ENCODE measurements around the gene WWOX. TPM values are rescaled to one million over a fixed set of nuclear protein-coding genes. Genes with fewer than 3 reads are reported as not detected.

WWOX gene
- total RNA-seq, 4 donors from 2014 or later: 21.4 to 55.6 (median 33.2) TPM

DNA sequence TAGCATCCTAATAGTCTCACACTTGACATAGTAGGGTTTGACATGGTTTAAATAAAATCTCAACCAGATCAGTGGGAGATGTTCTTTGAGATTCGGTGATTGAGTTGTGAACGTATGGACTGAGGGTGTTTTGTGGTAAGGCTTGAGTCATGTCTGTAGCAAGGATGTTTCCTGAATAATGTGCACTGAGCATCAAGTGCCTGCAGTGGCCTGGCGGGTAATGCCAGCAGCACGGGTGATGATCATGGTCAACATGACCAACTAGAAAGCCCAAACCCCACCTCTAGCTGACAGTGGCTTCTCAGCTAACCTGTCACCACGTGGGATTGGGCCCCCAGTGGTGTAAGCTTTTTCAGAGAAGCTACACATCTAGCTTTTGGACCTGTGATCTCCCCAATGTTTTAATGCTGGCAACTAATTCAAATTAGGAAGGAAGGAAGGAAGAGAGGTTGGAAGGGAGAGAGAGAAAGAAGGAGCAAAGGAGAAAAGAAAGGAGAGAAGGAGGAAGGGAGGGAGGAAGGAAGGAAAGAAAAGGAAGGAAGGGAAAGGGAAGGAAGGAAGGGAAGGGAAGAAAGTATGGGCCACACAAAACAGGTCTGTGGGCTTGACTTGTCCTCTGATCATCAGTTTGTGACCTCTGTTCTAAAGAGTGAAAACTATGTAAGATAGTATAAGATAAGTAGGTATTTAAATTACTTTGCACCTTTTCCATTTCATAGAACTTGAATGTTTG lies 55.4 kb downstream of the WWOX start:
- ATAC-seq (ENCODE audit: low FRiP score) (no peak), DNase-seq (ENCODE audit: low spot score) (no peak)
- TF ChIP-seq, protein P1, sequence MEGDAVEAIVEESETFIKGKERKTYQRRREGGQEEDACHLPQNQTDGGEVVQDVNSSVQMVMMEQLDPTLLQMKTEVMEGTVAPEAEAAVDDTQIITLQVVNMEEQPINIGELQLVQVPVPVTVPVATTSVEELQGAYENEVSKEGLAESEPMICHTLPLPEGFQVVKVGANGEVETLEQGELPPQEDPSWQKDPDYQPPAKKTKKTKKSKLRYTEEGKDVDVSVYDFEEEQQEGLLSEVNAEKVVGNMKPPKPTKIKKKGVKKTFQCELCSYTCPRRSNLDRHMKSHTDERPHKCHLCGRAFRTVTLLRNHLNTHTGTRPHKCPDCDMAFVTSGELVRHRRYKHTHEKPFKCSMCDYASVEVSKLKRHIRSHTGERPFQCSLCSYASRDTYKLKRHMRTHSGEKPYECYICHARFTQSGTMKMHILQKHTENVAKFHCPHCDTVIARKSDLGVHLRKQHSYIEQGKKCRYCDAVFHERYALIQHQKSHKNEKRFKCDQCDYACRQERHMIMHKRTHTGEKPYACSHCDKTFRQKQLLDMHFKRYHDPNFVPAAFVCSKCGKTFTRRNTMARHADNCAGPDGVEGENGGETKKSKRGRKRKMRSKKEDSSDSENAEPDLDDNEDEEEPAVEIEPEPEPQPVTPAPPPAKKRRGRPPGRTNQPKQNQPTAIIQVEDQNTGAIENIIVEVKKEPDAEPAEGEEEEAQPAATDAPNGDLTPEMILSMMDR (IDR thresholded peaks at IDR 0.05): no peak

DNA sequence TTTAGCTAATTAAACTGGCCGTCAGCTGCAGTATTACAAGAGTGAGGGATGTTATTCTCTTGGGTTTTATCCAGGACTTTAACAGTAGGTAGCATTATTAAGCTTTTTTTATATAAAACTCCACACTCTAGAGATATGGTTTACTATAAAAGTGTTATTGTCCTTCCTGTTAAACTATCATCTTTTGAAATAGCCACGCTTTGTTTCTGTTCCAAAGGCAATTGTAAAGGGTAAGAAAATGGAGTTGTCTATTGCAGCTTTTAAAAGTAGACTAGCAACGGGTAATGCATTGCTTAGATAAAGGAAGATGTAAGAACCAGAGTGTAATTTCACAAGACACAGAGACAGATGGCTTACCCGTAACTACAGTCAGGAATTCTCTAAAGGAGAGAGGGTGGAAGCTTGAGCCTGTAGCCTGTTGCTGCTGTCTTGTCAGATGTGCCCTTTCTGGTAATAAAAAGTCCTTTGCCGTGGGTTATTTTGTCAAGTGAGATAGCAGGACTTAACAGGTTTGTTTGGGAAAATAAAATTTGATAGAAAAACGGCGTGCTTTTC lies 56.4 kb downstream of the WWOX start:
- DNase-seq (ENCODE audit: low spot score) (no peak), ATAC-seq (ENCODE audit: low FRiP score) (no peak)
- TF ChIP-seq, protein P1 (IDR thresholded peaks at IDR 0.05): no peak

DNA sequence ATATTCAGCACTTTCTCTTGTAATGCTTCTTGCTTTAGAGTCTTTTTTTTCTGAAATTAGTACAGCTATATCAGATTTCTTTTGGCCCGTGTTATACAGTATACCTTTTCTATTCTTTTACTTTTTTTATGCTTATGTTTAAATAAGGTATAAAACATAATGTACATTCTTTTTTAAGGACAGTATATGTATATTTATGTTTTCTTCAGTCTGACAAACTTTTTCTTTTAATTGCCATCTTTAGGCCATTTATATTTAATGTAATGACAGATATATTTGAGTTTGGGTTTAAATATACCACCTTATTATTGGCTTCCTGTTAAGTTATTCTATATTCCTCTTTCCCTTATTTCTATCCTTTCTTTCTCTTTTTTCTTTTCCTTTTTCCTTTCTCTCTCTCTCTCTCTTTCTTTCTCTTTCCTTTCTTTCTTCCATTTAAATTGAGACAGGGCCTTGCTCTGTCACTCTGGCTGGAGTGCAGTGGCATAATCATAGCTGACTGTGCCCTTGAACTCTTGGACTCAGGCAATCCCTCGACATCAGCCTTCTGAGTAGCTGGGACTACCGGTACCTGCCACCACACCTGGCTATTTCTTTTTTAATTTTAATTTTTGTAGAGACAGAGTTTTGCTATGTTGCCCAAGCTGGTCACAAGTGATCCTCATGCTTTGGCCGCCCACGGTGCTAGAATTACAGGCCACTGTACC lies 61.7 kb downstream of the WWOX start:
- ATAC-seq (ENCODE audit: low FRiP score): no peak
- TF ChIP-seq, protein P1 (IDR thresholded peaks at IDR 0.05): no peak
- no peak for DNase-seq (ENCODE audit: low spot score)

DNA sequence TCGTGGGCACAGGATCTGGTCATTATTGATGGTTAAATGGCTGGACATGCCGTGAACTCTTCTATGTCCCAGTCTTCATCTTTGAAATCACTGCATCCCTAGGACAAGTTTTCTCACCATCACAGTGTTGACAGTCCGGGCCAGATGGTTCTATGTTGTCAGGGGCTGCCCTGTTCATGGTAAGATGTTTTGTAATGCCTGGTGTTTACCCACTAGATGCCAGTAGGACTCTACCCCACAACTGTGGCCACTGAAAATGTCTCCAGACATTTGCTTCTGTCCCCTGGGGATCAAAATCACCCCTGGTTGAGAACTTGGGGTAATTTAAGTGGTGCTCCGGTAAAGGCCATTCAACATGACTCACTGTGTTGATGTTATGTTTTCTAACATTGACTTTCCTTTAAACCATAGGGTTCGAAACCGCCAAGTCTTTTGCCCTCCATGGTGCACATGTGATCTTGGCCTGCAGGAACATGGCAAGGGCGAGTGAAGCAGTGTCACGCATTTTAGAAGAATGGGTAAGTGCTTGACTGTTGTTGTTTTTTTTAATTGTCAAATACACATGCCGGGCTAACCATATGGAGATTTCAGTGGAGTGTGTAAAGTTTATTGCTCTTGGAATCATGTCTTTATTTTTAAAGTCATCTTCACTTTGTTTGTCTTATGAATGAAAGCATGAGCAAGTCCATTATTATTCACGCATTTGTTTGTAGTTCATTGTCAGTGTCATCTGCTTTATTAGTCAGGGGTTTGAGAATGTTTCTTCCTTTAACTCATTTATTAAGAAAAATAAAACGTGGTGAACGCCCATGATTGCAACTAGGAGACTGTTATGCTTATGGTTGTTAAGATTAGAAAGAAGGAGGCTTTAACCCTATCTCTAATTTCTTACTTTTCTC lies 64.6 kb downstream of the WWOX start:
- no peak for ATAC-seq (ENCODE audit: low FRiP score)
- TF ChIP-seq, protein P1 (IDR thresholded peaks at IDR 0.05): no peak
- DNase-seq (ENCODE audit: low spot score): no peak

DNA sequence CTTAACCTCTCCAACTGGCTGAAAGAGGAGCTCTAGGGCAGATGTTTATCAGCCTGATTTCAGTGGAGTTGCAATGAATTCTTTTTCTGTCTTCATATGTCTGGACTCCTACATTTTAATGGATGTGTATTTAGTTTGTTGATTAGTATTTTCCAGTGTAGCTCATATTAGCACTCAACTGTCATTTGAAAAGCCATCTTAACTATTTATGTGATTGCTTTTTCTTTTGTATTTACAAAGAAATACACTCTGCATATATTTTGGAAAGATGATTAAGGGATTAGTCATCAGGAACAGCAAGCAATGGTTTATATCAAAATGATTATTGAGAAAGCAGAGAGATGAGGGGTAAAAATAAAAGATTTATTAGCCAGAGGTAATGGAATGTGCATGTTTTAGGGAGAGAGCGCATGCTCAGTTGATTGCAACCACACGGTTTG lies 71.1 kb downstream of the WWOX start:
- ATAC-seq (ENCODE audit: low FRiP score): no peak
- TF ChIP-seq, protein P1 (IDR thresholded peaks at IDR 0.05): no peak
- DNase-seq (ENCODE audit: low spot score): no peak

DNA sequence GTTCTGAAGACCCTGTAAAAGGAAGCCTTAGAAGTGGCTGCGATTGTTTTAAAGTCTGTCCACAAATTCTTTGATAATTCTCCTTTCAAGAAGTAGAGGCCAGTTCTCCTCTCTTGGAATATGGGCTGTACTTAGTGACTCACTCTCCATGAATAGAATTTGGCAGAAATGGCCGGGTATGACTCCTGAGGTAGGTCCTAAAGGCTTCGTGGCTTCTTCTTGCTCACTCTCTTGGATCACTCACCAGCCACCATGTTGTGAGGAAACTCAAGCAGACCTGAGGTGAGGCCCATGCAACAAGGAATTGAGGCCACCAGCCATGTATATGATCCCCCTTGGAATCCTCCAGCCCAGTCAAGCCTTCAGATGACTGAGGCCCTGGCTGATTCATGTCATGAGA lies 75.8 kb downstream of the WWOX start:
- DNase-seq (ENCODE audit: low spot score): no peak
- no peak for ATAC-seq (ENCODE audit: low FRiP score)
- TF ChIP-seq, protein P1 (IDR thresholded peaks at IDR 0.05): no peak
